Parathyroid adenoma (tissue), 2 donors: ENCODE measurements around the gene SLC22A15.

ENCODE experiments used
- H2AFZ ChIP-seq: fragments of 300-600 bp; sonication (generic); one replicate; pipeline ENCODE4 v1.7.0; 2017; ENCODE audit warnings: antibody characterized with exemption, mild to moderate bottlenecking
- H3K27ac ChIP-seq: fragments of 300-600 bp; sonication (generic); one replicate; pipeline ENCODE4 v1.7.0; 2017
- H3K27me3 ChIP-seq: fragments of 300-600 bp; sonication (generic); one replicate; pipeline ENCODE4 v1.7.0; 2017; ENCODE audit warnings: low read length; ENCODE audit not compliant: control insufficient read depth, insufficient read depth
- H3K36me3 ChIP-seq: fragments of 300-600 bp; sonication (generic); one replicate; pipeline ENCODE4 v1.7.0; 2017; ENCODE audit warnings: low read length; ENCODE audit not compliant: control insufficient read depth, insufficient read depth
- H3K4me1 ChIP-seq: fragments of 300-600 bp; sonication (generic); one replicate; pipeline ENCODE4 v1.7.0; 2017; ENCODE audit warnings: control low read depth
- H3K4me2 ChIP-seq: fragments of 300-600 bp; sonication (generic); one replicate; pipeline ENCODE4 v1.7.0; 2017; ENCODE audit warnings: low read length
- H3K4me3 ChIP-seq: fragments of 300-600 bp; sonication (generic); one replicate; pipeline ENCODE4 v1.7.0; 2017; ENCODE audit warnings: low read depth, low read length
- H3K79me2 ChIP-seq: fragments of 300-600 bp; sonication (generic); one replicate; pipeline ENCODE4 v1.7.0; 2017; ENCODE audit warnings: control low read depth
- H3K9ac ChIP-seq: fragments of 300-600 bp; sonication (generic); one replicate; pipeline ENCODE4 v1.7.0; 2017; ENCODE audit warnings: mild to moderate bottlenecking
- H3K9me3 ChIP-seq: fragments of 300-600 bp; sonication (generic); one replicate; pipeline ENCODE4 v1.7.0; 2017; ENCODE audit warnings: low read length; ENCODE audit not compliant: control insufficient read depth
- CTCF ChIP-seq: fragments of 300-600 bp; sonication (generic); IDR thresholded peaks from one replicate; pipeline ENCODE4 v1.7.0; 2017; ENCODE audit warnings: antibody characterized with exemption, mild to moderate bottlenecking
- donor health status: primary hyperparathyroidism.

Gene SLC22A15

GRCh38 chr1:116020668-116021272 is 44.5 kb downstream of the SLC22A15 start:
- Histone ChIP-seq H3K9me3 (no peaks in the 10 kb centered on the region), H3K4me3 (no peak overlapping the region), H2AFZ (no peak overlapping the region), H3K27me3 (no peaks in the 10 kb centered on the region), H3K79me2 (no peaks in the 10 kb centered on the region), H3K27ac (no peak overlapping the region), H3K4me2 (no peak overlapping the region), H3K36me3 (no peaks in the 10 kb centered on the region), H3K4me1 (no peaks in the 10 kb centered on the region), H3K9ac (no peak overlapping the region)
- TF ChIP-seq CTCF: peak; percentile 24

GRCh38 chr1:116024626-116025025 is 48.3 kb downstream of the SLC22A15 start:
- no peak overlapping the region for H3K9ac ChIP-seq
- H3K79me2 ChIP-seq: no peaks in the 10 kb centered on the region
- no peak overlapping the region for H3K4me2 ChIP-seq
- TF ChIP-seq CTCF: no peak
- no peaks in the 10 kb centered on the region for H3K4me1 ChIP-seq
- H3K36me3 ChIP-seq: no peaks in the 10 kb centered on the region
- no peak overlapping the region for H3K4me3 ChIP-seq
- H2AFZ ChIP-seq: no peak overlapping the region
- H3K27ac ChIP-seq: no peak overlapping the region
- no peaks in the 10 kb centered on the region for H3K9me3 ChIP-seq
- H3K27me3 ChIP-seq: no peaks in the 10 kb centered on the region

GRCh38 chr1:116026631-116027030 is 50.3 kb downstream of the SLC22A15 start:
- Histone ChIP-seq H3K4me2 (no peak overlapping the region), H3K4me1 (no peaks in the 10 kb centered on the region), H3K4me3 (no peak overlapping the region), H3K9me3 (no peaks in the 10 kb centered on the region), H3K9ac (no peak overlapping the region), H3K27ac (no peak overlapping the region), H3K36me3 (no peaks in the 10 kb centered on the region), H2AFZ (no peak overlapping the region), H3K79me2 (no peaks in the 10 kb centered on the region), H3K27me3 (no peaks in the 10 kb centered on the region)
- no peak for TF ChIP-seq CTCF

GRCh38 chr1:116031302-116031835 is 55.1 kb downstream of the SLC22A15 start:
- no peak overlapping the region for H3K27ac ChIP-seq
- H2AFZ ChIP-seq: no peak overlapping the region
- H3K4me3 ChIP-seq: no peak overlapping the region
- no peaks in the 10 kb centered on the region for H3K27me3 ChIP-seq
- H3K9ac ChIP-seq: no peak overlapping the region
- H3K9me3 ChIP-seq: no peaks in the 10 kb centered on the region
- no peaks in the 10 kb centered on the region for H3K79me2 ChIP-seq
- no peaks in the 10 kb centered on the region for H3K36me3 ChIP-seq
- no peak overlapping the region for H3K4me2 ChIP-seq
- TF ChIP-seq CTCF: no peak
- no peaks in the 10 kb centered on the region for H3K4me1 ChIP-seq

GRCh38 chr1:116033322-116033721 is 57.0 kb downstream of the SLC22A15 start:
- Histone ChIP-seq H3K79me2 (no peaks in the 10 kb centered on the region), H3K27ac (no peak overlapping the region), H3K9ac (no peak overlapping the region), H3K4me2 (no peak overlapping the region), H3K4me1 (no peaks in the 10 kb centered on the region), H2AFZ (no peak overlapping the region), H3K27me3 (no peaks in the 10 kb centered on the region), H3K4me3 (no peak overlapping the region), H3K9me3 (no peaks in the 10 kb centered on the region), H3K36me3 (no peaks in the 10 kb centered on the region)
- no peak for TF ChIP-seq CTCF
